GM15510 (cell line): ENCODE data around the gene HDAC10.

Experiments
- POLR2A ChIP-seq: IDR thresholded peaks from 3 replicates; pipeline ENCODE4 v1.6.1; 2011; ENCODE audit warnings: borderline replicate concordance; ENCODE audit not compliant: insufficient read length; ENCODE audit errors: extremely low read depth

The HDAC10 gene

GRCh38 chr22:50257451-50258360, 6.6 kb upstream of the HDAC10 start:
- TF ChIP-seq POLR2A, result no peak

GRCh38 chr22:50257041-50257440, 6.0 kb upstream of the HDAC10 start:
- TF ChIP-seq POLR2A, result no peak

- TF ChIP-seq POLR2A, result no peak
Measured at GRCh38 chr22:50256258-50256862, 5.3 kb upstream of the HDAC10 start.

DNA sequence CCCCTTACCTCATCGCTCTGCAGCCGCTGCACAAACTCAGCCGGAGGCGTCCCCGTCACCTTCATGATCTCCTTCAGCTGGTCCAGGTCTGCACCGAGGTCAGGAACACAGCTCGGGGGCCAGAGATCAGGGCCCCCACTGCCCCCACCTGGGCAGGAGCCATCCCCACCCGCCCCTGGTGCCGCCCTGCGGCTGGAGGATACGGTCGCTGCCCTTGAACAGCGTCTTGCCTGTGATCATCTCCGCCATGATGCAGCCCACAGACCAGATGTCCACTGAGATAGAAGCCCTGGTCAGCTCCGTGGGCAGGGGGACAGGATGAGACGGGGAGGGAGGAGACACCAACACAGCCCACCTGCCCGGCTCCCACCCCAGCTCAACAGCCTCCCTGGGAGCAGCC, 4.5 kb upstream of the HDAC10 start:
- no peak for TF ChIP-seq POLR2A

GRCh38 chr22:50255099-50255498, 4.0 kb upstream of the HDAC10 start:
- no peak for TF ChIP-seq POLR2A

- TF ChIP-seq POLR2A, result no peak
Measured at GRCh38 chr22:50253941-50254340, 2.9 kb upstream of the HDAC10 start.

GRCh38 chr22:50253046-50253915, 2.2 kb upstream of the HDAC10 start:
- TF ChIP-seq POLR2A, result no peak

DNA sequence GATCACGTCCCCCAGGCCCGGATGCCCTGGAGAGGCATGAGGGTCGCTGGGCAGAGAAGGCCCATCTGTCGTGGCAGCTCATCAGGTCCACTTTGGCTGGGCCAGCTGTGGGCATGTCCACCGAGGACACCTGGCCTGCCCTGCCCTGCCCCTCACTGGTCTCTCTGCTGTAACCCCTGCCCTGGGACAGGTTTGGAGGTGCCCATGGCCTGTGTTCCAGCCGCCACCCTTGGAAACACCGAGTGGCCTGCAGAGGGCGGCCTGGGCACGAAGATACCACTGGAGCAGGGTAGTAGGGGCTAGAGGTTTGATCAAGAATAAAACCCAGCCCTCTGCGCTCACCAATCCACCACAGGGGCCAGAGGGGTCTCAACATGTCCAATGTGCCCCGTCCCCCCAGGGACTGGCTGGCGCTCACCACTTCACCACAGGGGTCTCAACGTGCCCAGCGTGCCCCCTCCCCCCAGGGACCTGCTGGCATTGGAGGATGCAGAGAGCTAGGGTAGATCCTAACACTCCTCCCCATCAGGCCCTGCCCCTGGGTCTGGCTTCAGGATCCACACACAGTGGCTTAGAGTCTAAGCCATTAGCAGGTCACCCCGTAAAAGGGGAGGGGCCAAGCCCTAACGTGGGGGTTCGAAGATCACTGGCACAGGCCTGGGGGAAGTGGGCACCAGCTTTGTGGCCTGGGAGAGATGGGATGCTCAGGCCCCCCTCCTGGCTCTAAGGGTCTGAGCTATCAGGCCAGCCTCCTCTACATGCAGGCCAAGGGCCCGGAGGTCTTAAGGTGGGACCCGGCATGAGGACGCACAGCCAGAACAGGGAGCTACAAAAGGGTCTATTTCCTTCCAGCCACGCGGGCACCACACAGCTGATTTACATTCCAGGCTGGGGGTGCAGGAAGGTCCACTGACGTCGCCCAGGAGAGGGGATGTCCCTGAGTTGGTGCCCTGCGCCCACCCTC, 1.3 kb upstream of the HDAC10 start:
- TF ChIP-seq POLR2A, result no peak

- no peak for TF ChIP-seq POLR2A
Measured at GRCh38 chr22:50251477-50252081, 514 bp upstream of the HDAC10 start.

GRCh38 chr22:50250249-50250554, 863 bp downstream of the HDAC10 start:
- no peak for TF ChIP-seq POLR2A

- no peak for TF ChIP-seq POLR2A
Measured at GRCh38 chr22:50249341-50250248, 1.5 kb downstream of the HDAC10 start.

- TF ChIP-seq POLR2A, result peak; percentile 2
Measured at GRCh38 chr22:50248196-50249081, 2.6 kb downstream of the HDAC10 start.

DNA sequence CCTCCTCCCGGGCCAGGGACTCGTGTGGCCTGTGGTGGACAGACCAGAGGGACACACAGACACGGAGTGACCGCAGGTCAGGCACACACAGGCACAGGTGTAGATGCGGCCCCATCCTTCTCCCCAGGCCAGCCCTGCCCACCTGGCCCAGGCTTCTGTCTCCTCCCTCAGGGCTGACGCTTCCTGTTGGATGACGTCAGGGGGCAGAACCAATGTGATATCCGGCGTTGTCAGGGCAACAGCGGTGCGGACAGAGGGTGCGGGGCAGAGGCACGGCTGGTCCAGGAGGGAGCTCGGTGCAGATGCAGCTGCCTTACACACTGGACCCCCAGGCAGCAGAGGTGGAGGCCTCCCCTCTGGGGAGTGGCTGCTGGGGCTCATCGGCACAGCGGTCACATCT, 3.3 kb downstream of the HDAC10 start:
- TF ChIP-seq POLR2A, result no peak
